HCT116 (cell line): ENCODE measurements around the gene CTDNEP1. TPM values are rescaled to one million over a fixed set of nuclear protein-coding genes. Genes with fewer than 3 reads are reported as not detected.
A peak's percentile ranks its signal among the peaks of the same experiment; 100 is the strongest.

Experiments
- ATAC-seq: fragments of 200-7000 bp; cut with Tn5 transposase; 2 replicates; pipeline ENCODE4 v1.9.1; 2020; ENCODE audit warnings: mild to moderate bottlenecking, moderate library complexity
- BruUV-seq: library from RNA; stranded (reverse); fragments of 400-500 nt; replicated peaks from 2 replicates; lab custom pipeline; 2021; lab: Mats Ljungman, UMichigan
- CTCF ChIA-PET: fragments of 300-600 bp; sonication (Branson Sonifier 250); formaldehyde crosslinking; loops from one replicate; lab custom pipeline; 2021; ENCODE audit warnings: antibody characterized with exemption; lab: Charles Lee
- POLR2A ChIA-PET: fragments of 300-600, 350-600 bp; sonication (Branson Sonifier 250); formaldehyde crosslinking; loops from one replicate; lab custom pipeline; 2021; ENCODE audit warnings: antibody characterized with exemption; lab: Charles Lee
- RAD21 ChIA-PET, 2 experiments: fragments of 300-600 bp; sonication (Branson Sonifier 250); formaldehyde crosslinking; loops; one replicate each; lab custom pipeline; 2023; ENCODE audit warnings: low total read pairs in 2 of 2; ENCODE audit not compliant: uncharacterized antibody in 2 of 2, unreplicated experiment in 2 of 2, low non-redundant PET in 1 of 2; lab: Charles Lee
- DNase-seq: peaks from one replicate; pipeline ENCODE4 v3.0.0-alpha.2; 2010; ENCODE audit warnings: low read depth, low spot score
- H2AFZ ChIP-seq: fragments of 200-600 bp; shearing (Covaris generic), sonication (generic); 2 replicates; pipeline ENCODE4 v1.6.1; 2017; ENCODE audit warnings: low read depth, mixed run types, mixed read lengths, antibody characterized with exemption, low read length; ENCODE audit not compliant: poor library complexity, severe bottlenecking
- H3K27ac ChIP-seq: 2 replicates; pipeline ENCODE4 v1.5.1; 2012; ENCODE audit warnings: low read depth, low read length
- H3K27me3 ChIP-seq: fragments of 200-600 bp; sonication (generic); 2 replicates; pipeline ENCODE4 v1.6.1; 2016; ENCODE audit warnings: mixed run types, low read length, mixed read lengths; ENCODE audit not compliant: insufficient read depth
- H3K36me3 ChIP-seq, 2 experiments: fragments of 200-500 bp in 1 of 2; fragments of 200-600 bp in 1 of 2; sonication (Bioruptor generic) in 1 of 2; sonication (generic) in 1 of 2; 2 replicates each; pipeline versions ENCODE4 v1.5.1 to v1.6.1; 2014 to 2016; ENCODE audit warnings: low read length in 2 of 2, inconsistent platforms in 1 of 2, mixed read lengths in 1 of 2, mixed run types in 1 of 2; ENCODE audit not compliant: insufficient read depth in 2 of 2, control insufficient read depth in 1 of 2
- H3K4me1 ChIP-seq, 2 experiments: fragments of 200-600 bp in 1 of 2; sonication (generic) in 1 of 2; 2 replicates each; pipeline versions ENCODE4 v1.5.1 to v1.6.1; 2012 to 2017; ENCODE audit warnings: low read length in 2 of 2, inconsistent platforms in 1 of 2, mild to moderate bottlenecking in 1 of 2, mixed read lengths in 1 of 2, mixed run types in 1 of 2, moderate library complexity in 1 of 2; ENCODE audit not compliant: insufficient read depth in 2 of 2, control insufficient read depth in 1 of 2
- H3K4me2 ChIP-seq: fragments of 200-600 bp; sonication (generic); 2 replicates; pipeline ENCODE4 v1.6.1; 2017; ENCODE audit warnings: mixed run types, low read length, mixed read lengths
- H3K4me3 ChIP-seq, 2 experiments: fragments of 200-600 bp in 1 of 2; sonication (generic) in 1 of 2; replicated peaks in 1 of 2; 2 replicates each; pipeline ENCODE4 v1.5.1; 2011 to 2016; ENCODE audit warnings: low read length in 2 of 2, control low read depth in 1 of 2, low read depth in 1 of 2, mild to moderate bottlenecking in 1 of 2, mixed read lengths in 1 of 2, mixed run types in 1 of 2
- H3K79me2 ChIP-seq: fragments of 200-600 bp; sonication (generic); 2 replicates; pipeline ENCODE4 v1.6.1; 2017; ENCODE audit warnings: mild to moderate bottlenecking, mixed run types, low read length, moderate library complexity, mixed read lengths; ENCODE audit not compliant: insufficient read depth
- H3K9ac ChIP-seq: fragments of 200-600 bp; sonication (generic); 2 replicates; pipeline ENCODE4 v1.6.1; 2016; ENCODE audit warnings: low read length, mixed read lengths
- H3K9me2 ChIP-seq: fragments of 200-600 bp; sonication (generic), shearing (Covaris generic); 2 replicates; pipeline ENCODE4 v1.6.1; 2017; ENCODE audit warnings: mixed run types, mild to moderate bottlenecking, moderate library complexity; ENCODE audit not compliant: insufficient read depth
- H3K9me3 ChIP-seq, 2 experiments: fragments of 200-500 bp in 1 of 2; fragments of 200-600 bp in 1 of 2; sonication (Bioruptor generic) in 1 of 2; sonication (generic) in 1 of 2; 2 replicates each; pipeline ENCODE4 v1.6.1; 2014 to 2017; ENCODE audit warnings: low read length in 2 of 2, mixed read lengths in 2 of 2, inconsistent platforms in 1 of 2, low read depth in 1 of 2, mild to moderate bottlenecking in 1 of 2, mixed run types in 1 of 2, moderate library complexity in 1 of 2; ENCODE audit not compliant: control insufficient read depth in 1 of 2, insufficient read depth in 1 of 2
- H4K20me1 ChIP-seq: fragments of 200-600 bp; sonication (generic), shearing (Covaris generic); 2 replicates; pipeline ENCODE4 v1.6.1; 2017; ENCODE audit warnings: mixed run types, mild to moderate bottlenecking, moderate library complexity; ENCODE audit not compliant: insufficient read depth
- CBX3 ChIP-seq: IDR thresholded peaks from 2 replicates; pipeline ENCODE4 v1.6.1; 2012; ENCODE audit warnings: low read depth
- EGR1 ChIP-seq: IDR thresholded peaks from 2 replicates; pipeline ENCODE4 v1.6.1; 2012; ENCODE audit warnings: low read depth
- ELF1 ChIP-seq: IDR thresholded peaks from 2 replicates; pipeline ENCODE4 v1.6.1; 2012; ENCODE audit warnings: low read depth, borderline replicate concordance
- EZH2phosphoT487 ChIP-seq: fragments of 200-600 bp; IDR thresholded peaks from 2 replicates; pipeline ENCODE4 v1.6.1; 2018; ENCODE audit warnings: antibody characterized with exemption, borderline replicate concordance
- JUND ChIP-seq: IDR thresholded peaks from 2 replicates; pipeline ENCODE4 v1.6.1; 2012
- POLR2A ChIP-seq: IDR thresholded peaks from 2 replicates; pipeline ENCODE4 v1.7.0; 2011; ENCODE audit warnings: borderline replicate concordance; ENCODE audit not compliant: insufficient read depth, insufficient read length; ENCODE audit errors: extremely low read depth
- RAD21 ChIP-seq: IDR thresholded peaks from 2 replicates; pipeline ENCODE4 v1.6.1; 2012; ENCODE audit warnings: low read depth, mild to moderate bottlenecking
- SIN3A ChIP-seq: IDR thresholded peaks from 2 replicates; pipeline ENCODE4 v1.6.1; 2012; ENCODE audit warnings: low read depth
- TCF7L2 ChIP-seq: IDR thresholded peaks from 2 replicates; pipeline ENCODE4 v1.7.0; 2011; ENCODE audit warnings: borderline replicate concordance, inconsistent platforms; ENCODE audit not compliant: insufficient read depth, insufficient read length; ENCODE audit errors: extremely low read depth
- YY1 ChIP-seq: IDR thresholded peaks from 2 replicates; pipeline ENCODE4 v1.6.1; 2011; ENCODE audit warnings: low read length, low read depth, moderate library complexity, mild to moderate bottlenecking; ENCODE audit not compliant: insufficient replicate concordance; ENCODE audit errors: extremely low read depth
- ZNF274 ChIP-seq: fragments of 200-500 bp; sonication (Bioruptor generic); IDR thresholded peaks from 2 replicates; pipeline ENCODE4 v1.6.1; 2014; ENCODE audit warnings: mild to moderate bottlenecking, low read depth, low read length, inconsistent platforms
- intact Hi-C: fragments of 100-400 bp; cut with micrococcal nuclease; formaldehyde crosslinking; loops from 2 replicates; pipeline ENCODE4 v1.10.0; 2022
- total RNA-seq: library from RNA; stranded (reverse); gene quantifications from one replicate; pipeline ENCODE4 v1.2.1, GENCODE V29; 2021; ENCODE audit not compliant: unreplicated experiment
- TF ChIP-seq, protein P1 (sequence below): IDR thresholded peaks from 2 replicates; pipeline ENCODE4 v1.6.1; 2011; ENCODE audit warnings: mild to moderate bottlenecking, low read length, moderate library complexity; ENCODE audit not compliant: insufficient replicate concordance; ENCODE audit errors: extremely low read depth
- TF ChIP-seq, protein P2 (sequence below): IDR thresholded peaks from 2 replicates; pipeline ENCODE4 v1.6.1; 2012; ENCODE audit warnings: low read depth

The CTDNEP1 gene
- total RNA-seq, 1 experiment from 2014 or later = 143 TPM

DNA sequence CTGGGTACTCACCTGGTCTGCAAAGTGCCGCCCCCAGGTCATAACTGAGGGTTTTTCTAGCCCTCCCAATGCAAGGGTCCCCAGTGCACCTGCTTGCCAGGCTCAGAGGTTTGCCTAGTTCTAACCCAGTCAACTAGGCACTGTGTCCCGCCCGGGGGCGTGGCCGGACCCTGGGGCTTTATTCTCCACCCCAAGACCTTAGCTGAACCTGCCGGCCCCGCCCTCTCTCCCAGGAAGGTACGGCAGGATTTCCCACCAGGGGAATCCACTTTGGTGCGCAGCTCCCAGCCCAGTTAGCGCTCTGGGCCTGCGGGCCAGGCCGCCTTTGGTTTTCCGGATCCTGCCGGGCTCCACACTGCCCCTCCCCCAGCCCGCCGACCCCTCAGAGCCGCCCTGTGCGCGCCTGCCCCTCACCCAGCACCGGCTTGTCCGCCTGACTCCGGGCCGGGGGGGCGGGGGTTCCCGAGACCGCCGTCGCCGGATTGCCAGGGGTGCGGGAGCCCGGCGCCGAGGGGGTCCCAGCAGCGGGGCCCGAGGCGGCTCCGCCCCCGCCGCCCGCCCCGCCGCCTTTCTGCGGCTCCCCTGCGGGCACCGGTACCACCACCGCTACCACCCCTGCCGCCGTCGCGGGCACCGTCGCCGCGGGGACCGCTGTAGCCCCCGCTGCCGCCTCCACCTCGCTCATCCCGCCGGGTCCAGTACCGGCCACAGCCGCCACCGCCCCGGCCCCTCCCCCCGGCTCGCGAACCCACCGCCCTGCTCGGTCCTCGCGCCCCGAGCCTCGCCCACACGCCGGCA lies 42.5 kb upstream of the CTDNEP1 start:
- Histone ChIP-seq H3K9me3 (no peaks in the 10 kb centered on the region), H3K9me2 (no peaks in the 10 kb centered on the region), H3K9ac (no peak overlapping the region), H3K36me3 (no peaks in the 10 kb centered on the region), H4K20me1 (no peaks in the 10 kb centered on the region), H2AFZ (no peak overlapping the region), H3K27me3 (no peaks in the 10 kb centered on the region), H3K4me3 (no peak overlapping the region), H3K4me2 (peak overlapping the region; percentile 70), H3K27ac (no peak overlapping the region; the same call in 1 of the 2 replicates), H3K4me1 (peaks cover 17 to 41% of the 10 kb centered on the region in 2 experiments; a peak in 3 of 4 replicates), H3K79me2 (no peaks in the 10 kb centered on the region)
- POLR2A ChIA-PET = interaction anchor here (1.3 kb wide), 1 partner anchor 54 kb away, joined by 4 read pairs; the partner anchor contains the start of gene PHF23
- CTCF ChIA-PET = interaction anchor here (1.0 kb wide), 1 partner anchor 13 kb away, joined by 3 read pairs; the partner anchor contains the start of gene SLC2A4
- no peak for ATAC-seq
- intact Hi-C loops = no loop called here
- TF ChIP-seq EZH2phosphoT487 = no peak
- TF ChIP-seq CBX3 = no peak
- no peak for TF ChIP-seq YY1
- DNase-seq = no peak
- no TSS peak for BruUV-seq
- RAD21 ChIA-PET = no interaction called here

DNA sequence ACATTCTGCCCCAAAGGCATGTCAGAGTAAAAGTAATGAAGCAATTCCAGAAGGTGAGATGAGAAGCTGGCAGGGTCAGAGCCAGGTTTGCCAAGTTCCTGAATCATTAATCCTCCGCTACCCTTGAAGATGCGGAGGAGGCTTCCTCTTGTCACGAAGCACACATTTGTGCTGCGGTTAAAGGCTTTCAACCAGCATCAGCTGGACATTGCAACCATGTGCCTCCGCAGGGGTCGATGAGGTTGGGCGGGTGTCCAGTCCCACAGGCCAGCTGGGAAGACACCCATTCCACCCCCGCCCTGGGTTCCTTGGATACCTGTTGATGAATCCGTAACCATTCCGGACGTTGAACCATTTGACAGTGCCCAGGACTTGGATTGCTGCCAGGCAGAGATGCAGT lies 41.6 kb upstream of the CTDNEP1 start:
- ATAC-seq (no peak), DNase-seq (no peak)
- no peak overlapping the region for H3K4me2 ChIP-seq
- H3K9ac ChIP-seq = no peak overlapping the region
- H3K4me3 ChIP-seq = no peak overlapping the region
- H3K9me3 ChIP-seq = no peaks in the 10 kb centered on the region
- BruUV-seq = no TSS peak
- intact Hi-C loops = no loop called here
- CTCF ChIA-PET = interaction anchor here (1.0 kb wide), 1 partner anchor 12 kb away, joined by 3 read pairs; the partner anchor contains the start of gene SLC2A4
- H4K20me1 ChIP-seq = no peaks in the 10 kb centered on the region
- H3K27ac ChIP-seq = no peak overlapping the region
- H3K9me2 ChIP-seq = no peaks in the 10 kb centered on the region
- H2AFZ ChIP-seq = no peak overlapping the region
- POLR2A ChIA-PET = interaction anchor here (0.6 to 1.3 kb wide), 2 partner anchors 53 to 111 kb away, joined by 3 to 4 read pairs; partner anchors contain the start of genes PHF23 and TMEM256
- peaks cover 17 to 41% of the 10 kb centered on the region in 2 experiments; a peak in 3 of 4 replicates for H3K4me1 ChIP-seq
- H3K27me3 ChIP-seq = no peaks in the 10 kb centered on the region
- RAD21 ChIA-PET = interaction anchor here in 1 of 2 experiments (0.6 kb wide), 1 partner anchor 28 kb away, joined by 3 read pairs; no protein-coding TSS in a partner anchor
- H3K79me2 ChIP-seq = no peaks in the 10 kb centered on the region
- no peaks in the 10 kb centered on the region for H3K36me3 ChIP-seq
- TF ChIP-seq ELF1 = no peak
- no peak for TF ChIP-seq RAD21
- no peak for TF ChIP-seq ZNF274
- TF ChIP-seq, protein P1, sequence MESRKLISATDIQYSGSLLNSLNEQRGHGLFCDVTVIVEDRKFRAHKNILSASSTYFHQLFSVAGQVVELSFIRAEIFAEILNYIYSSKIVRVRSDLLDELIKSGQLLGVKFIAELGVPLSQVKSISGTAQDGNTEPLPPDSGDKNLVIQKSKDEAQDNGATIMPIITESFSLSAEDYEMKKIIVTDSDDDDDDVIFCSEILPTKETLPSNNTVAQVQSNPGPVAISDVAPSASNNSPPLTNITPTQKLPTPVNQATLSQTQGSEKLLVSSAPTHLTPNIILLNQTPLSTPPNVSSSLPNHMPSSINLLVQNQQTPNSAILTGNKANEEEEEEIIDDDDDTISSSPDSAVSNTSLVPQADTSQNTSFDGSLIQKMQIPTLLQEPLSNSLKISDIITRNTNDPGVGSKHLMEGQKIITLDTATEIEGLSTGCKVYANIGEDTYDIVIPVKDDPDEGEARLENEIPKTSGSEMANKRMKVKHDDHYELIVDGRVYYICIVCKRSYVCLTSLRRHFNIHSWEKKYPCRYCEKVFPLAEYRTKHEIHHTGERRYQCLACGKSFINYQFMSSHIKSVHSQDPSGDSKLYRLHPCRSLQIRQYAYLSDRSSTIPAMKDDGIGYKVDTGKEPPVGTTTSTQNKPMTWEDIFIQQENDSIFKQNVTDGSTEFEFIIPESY = no peak
- TF ChIP-seq, protein P2, sequence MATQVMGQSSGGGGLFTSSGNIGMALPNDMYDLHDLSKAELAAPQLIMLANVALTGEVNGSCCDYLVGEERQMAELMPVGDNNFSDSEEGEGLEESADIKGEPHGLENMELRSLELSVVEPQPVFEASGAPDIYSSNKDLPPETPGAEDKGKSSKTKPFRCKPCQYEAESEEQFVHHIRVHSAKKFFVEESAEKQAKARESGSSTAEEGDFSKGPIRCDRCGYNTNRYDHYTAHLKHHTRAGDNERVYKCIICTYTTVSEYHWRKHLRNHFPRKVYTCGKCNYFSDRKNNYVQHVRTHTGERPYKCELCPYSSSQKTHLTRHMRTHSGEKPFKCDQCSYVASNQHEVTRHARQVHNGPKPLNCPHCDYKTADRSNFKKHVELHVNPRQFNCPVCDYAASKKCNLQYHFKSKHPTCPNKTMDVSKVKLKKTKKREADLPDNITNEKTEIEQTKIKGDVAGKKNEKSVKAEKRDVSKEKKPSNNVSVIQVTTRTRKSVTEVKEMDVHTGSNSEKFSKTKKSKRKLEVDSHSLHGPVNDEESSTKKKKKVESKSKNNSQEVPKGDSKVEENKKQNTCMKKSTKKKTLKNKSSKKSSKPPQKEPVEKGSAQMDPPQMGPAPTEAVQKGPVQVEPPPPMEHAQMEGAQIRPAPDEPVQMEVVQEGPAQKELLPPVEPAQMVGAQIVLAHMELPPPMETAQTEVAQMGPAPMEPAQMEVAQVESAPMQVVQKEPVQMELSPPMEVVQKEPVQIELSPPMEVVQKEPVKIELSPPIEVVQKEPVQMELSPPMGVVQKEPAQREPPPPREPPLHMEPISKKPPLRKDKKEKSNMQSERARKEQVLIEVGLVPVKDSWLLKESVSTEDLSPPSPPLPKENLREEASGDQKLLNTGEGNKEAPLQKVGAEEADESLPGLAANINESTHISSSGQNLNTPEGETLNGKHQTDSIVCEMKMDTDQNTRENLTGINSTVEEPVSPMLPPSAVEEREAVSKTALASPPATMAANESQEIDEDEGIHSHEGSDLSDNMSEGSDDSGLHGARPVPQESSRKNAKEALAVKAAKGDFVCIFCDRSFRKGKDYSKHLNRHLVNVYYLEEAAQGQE = no peak
- TF ChIP-seq TCF7L2 = no peak
- TF ChIP-seq SIN3A = no peak
- TF ChIP-seq EGR1 = no peak
- no peak for TF ChIP-seq JUND
- no peak for TF ChIP-seq POLR2A
